Spinal cord (tissue), 10 donors: ENCODE results near the gene FLRT3. TPM values are rescaled to one million over a fixed set of nuclear protein-coding genes. Genes with fewer than 3 reads are reported as not detected.

Source experiments
- DNase-seq, 6 donors: peaks; one replicate each; pipeline versions ENCODE4 v3.0.0 to v3.0.0-alpha.2; 2013 to 2015; ENCODE audit warnings: low spot score in 6 of 6, low read depth in 4 of 6
- H3K27ac ChIP-seq: one replicate; pipeline ENCODE4 v1.5.1; 2013; ENCODE audit warnings: low read depth, low read length, control low read depth
- H3K27me3 ChIP-seq: one replicate; pipeline ENCODE4 v1.6.1; 2013; ENCODE audit warnings: low read length; ENCODE audit not compliant: control insufficient read depth, insufficient read depth
- H3K36me3 ChIP-seq: one replicate; pipeline ENCODE4 v1.6.1; 2013; ENCODE audit warnings: low read length; ENCODE audit not compliant: control insufficient read depth, insufficient read depth
- H3K4me1 ChIP-seq: one replicate; pipeline ENCODE4 v1.6.1; 2013; ENCODE audit warnings: low read length; ENCODE audit not compliant: control insufficient read depth, insufficient read depth
- H3K4me3 ChIP-seq: one replicate; pipeline ENCODE4 v1.5.1; 2013; ENCODE audit warnings: low read depth, low read length, control low read depth
- H3K9me3 ChIP-seq: one replicate; pipeline ENCODE4 v1.6.1; 2013; ENCODE audit warnings: low read length; ENCODE audit not compliant: control insufficient read depth, insufficient read depth
- WGBS: methylation state at CpG from one replicate; pipeline ENCODE4 v1.1.5; 2013; ENCODE audit warnings: missing lambda C conversion rate; ENCODE audit not compliant: insufficient coverage; 5-methylcytosine and 5-hydroxymethylcytosine counted together
- polyA plus RNA-seq, 2 donors: library from polyadenylated mRNA; unstranded; fragments of 120-200 nt; gene quantifications; one replicate each; pipeline ENCODE4 v1.2.1, GENCODE V29; 2013; ENCODE audit not compliant: insufficient read length in 2 of 2
- total RNA-seq, 2 donors: library from RNA; depleted of rRNA in 1 of 2; stranded (reverse); fragments of 120-200 nt in 1 of 2; fragments of >200 nt in 1 of 2; gene quantifications; one replicate each; pipeline versions ENCODE4 v1.2.3 to v1.2.4, GENCODE V29; 2013 to 2014
- donor health status: healthy.

Gene FLRT3
- total and polyA plus RNA-seq, 4 donors = 18.5 to 62.7 (median 40.6) TPM

- peak overlapping the region; percentile 95 for H3K27ac ChIP-seq
- WGBS = 0% methylated on average over 2 of the region's 3 CpGs
Measured at GRCh38 chr20:14334306-14334930, 3.0 kb downstream of the FLRT3 start.

GRCh38 chr20:14333721-14334120, 3.7 kb downstream of the FLRT3 start:
- Histone ChIP-seq H3K36me3 (no peaks in the 10 kb centered on the region), H3K4me1 (no peaks in the 10 kb centered on the region), H3K4me3 (peak overlapping the region; percentile 84), H3K9me3 (no peaks in the 10 kb centered on the region), H3K27me3 (no peaks in the 10 kb centered on the region), H3K27ac (peak overlapping the region; percentile 70)
- DNase-seq = peak in 1 of 6 donors; percentile 59
- 20% methylated on average over 1 of the region's 3 CpGs for WGBS

More at GRCh38 chr20:14334306-14334930, 3.0 kb downstream of the FLRT3 start:
- peak in 5 of 6 donors; percentile 72 to 96 (median 77) for DNase-seq
- H3K9me3 ChIP-seq = no peaks in the 10 kb centered on the region
- H3K27me3 ChIP-seq = no peaks in the 10 kb centered on the region
- no peaks in the 10 kb centered on the region for H3K36me3 ChIP-seq
- no peaks in the 10 kb centered on the region for H3K4me1 ChIP-seq
- peak overlapping the region; percentile 84 for H3K4me3 ChIP-seq

- H3K27ac ChIP-seq = peak overlapping the region; percentile 70
Measured at GRCh38 chr20:14332866-14333265, 4.5 kb downstream of the FLRT3 start.

GRCh38 chr20:14331646-14332045, 5.8 kb downstream of the FLRT3 start:
- Histone ChIP-seq H3K9me3 (no peaks in the 10 kb centered on the region), H3K4me1 (no peaks in the 10 kb centered on the region), H3K27me3 (no peaks in the 10 kb centered on the region), H3K36me3 (no peaks in the 10 kb centered on the region), H3K27ac (peak overlapping the region; percentile 70), H3K4me3 (peak overlapping the region; percentile 84)
- DNase-seq = peak in 2 of 6 donors; percentile 33 to 42
- no CpG with 5 or more reads among the region's 6 CpGs for WGBS

More at GRCh38 chr20:14332866-14333265, 4.5 kb downstream of the FLRT3 start:
- no peaks in the 10 kb centered on the region for H3K9me3 ChIP-seq
- DNase-seq = peak in 2 of 6 donors; percentile 51 to 66
- no peaks in the 10 kb centered on the region for H3K4me1 ChIP-seq
- peak overlapping the region; percentile 84 for H3K4me3 ChIP-seq
- H3K36me3 ChIP-seq = no peaks in the 10 kb centered on the region
- no peaks in the 10 kb centered on the region for H3K27me3 ChIP-seq
- no CpG with 5 or more reads among the region's 2 CpGs for WGBS

- Histone ChIP-seq H3K36me3 (no peaks in the 10 kb centered on the region), H3K4me1 (no peaks in the 10 kb centered on the region)
Measured at GRCh38 chr20:14319704-14320103, 17.7 kb downstream of the FLRT3 start.

GRCh38 chr20:14313341-14314020, 23.9 kb downstream of the FLRT3 start:
- Histone ChIP-seq H3K4me3 (no peak overlapping the region), H3K27ac (no peak overlapping the region), H3K4me1 (no peaks in the 10 kb centered on the region), H3K27me3 (no peaks in the 10 kb centered on the region), H3K36me3 (no peaks in the 10 kb centered on the region), H3K9me3 (no peaks in the 10 kb centered on the region)
- peak in 1 of 6 donors; percentile 30 for DNase-seq
- WGBS = no CpG with 5 or more reads among the region's 2 CpGs

More at GRCh38 chr20:14319704-14320103, 17.7 kb downstream of the FLRT3 start:
- no peaks in the 10 kb centered on the region for H3K27me3 ChIP-seq
- H3K27ac ChIP-seq = no peak overlapping the region
- DNase-seq = no peak
- WGBS = no CpG with 5 or more reads among the region's 1 CpG
- H3K4me3 ChIP-seq = no peak overlapping the region
- no peaks in the 10 kb centered on the region for H3K9me3 ChIP-seq

- H3K27ac ChIP-seq = no peak overlapping the region
- DNase-seq = no peak
- WGBS = no CpG with 5 or more reads among the region's 2 CpGs
Measured at GRCh38 chr20:14312001-14312400, 25.4 kb downstream of the FLRT3 start.

GRCh38 chr20:14310977-14311627, 26.3 kb downstream of the FLRT3 start:
- Histone ChIP-seq H3K27ac (no peak overlapping the region), H3K36me3 (no peaks in the 10 kb centered on the region), H3K4me3 (no peak overlapping the region), H3K4me1 (no peaks in the 10 kb centered on the region), H3K27me3 (no peaks in the 10 kb centered on the region), H3K9me3 (no peaks in the 10 kb centered on the region)
- WGBS = 100% methylated on average over 2 of the region's 5 CpGs
- DNase-seq = no peak

More at GRCh38 chr20:14312001-14312400, 25.4 kb downstream of the FLRT3 start:
- Histone ChIP-seq H3K9me3 (no peaks in the 10 kb centered on the region), H3K36me3 (no peaks in the 10 kb centered on the region), H3K4me3 (no peak overlapping the region), H3K27me3 (no peaks in the 10 kb centered on the region), H3K4me1 (no peaks in the 10 kb centered on the region)

- Histone ChIP-seq H3K36me3 (no peaks in the 10 kb centered on the region), H3K27me3 (no peaks in the 10 kb centered on the region), H3K4me3 (no peak overlapping the region), H3K27ac (no peak overlapping the region), H3K4me1 (no peaks in the 10 kb centered on the region), H3K9me3 (no peaks in the 10 kb centered on the region)
- peak in 1 of 6 donors; percentile 81 for DNase-seq
- WGBS = 100% methylated on average over 1 of the region's 2 CpGs
Measured at GRCh38 chr20:14307956-14308355, 29.5 kb downstream of the FLRT3 start.
